GM11168 (cell line): Measurements from ENCODE around the gene POR.

ENCODE experiments used
- in situ Hi-C: fragments of 300-500 bp; cut with MboI; formaldehyde crosslinking; loops from one replicate; pipeline ENCODE4 v1.12.0; 2022; ENCODE audit warnings: low sequenced_read_pairs; ENCODE audit not compliant: unreplicated experiment

Gene POR

DNA sequence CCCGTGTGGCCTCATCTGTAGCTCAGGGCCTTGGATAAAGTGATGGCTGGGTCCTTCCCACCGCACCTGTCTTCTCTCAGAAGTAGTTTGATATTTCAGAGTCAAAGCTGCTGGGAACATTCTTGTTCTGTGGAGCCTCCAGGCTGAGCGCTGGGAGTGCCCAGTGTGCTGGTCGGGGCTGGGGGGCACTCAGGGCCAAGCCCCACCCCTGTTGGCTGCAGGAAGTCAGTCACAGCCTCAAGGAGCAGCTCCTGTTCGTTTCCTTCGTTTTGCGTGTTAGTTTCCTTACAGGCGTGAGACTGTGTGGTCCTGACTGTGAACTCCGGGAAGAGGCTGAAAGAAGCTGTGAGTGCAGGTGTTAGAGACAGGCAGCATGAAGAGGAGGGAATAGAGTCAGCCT lies 33.2 kb downstream of the POR start:
- in situ Hi-C loops, result no loop called here

- in situ Hi-C loops, result no loop called here
Measured at GRCh38 chr7:75950111-75950681, 35.2 kb downstream of the POR start.

DNA sequence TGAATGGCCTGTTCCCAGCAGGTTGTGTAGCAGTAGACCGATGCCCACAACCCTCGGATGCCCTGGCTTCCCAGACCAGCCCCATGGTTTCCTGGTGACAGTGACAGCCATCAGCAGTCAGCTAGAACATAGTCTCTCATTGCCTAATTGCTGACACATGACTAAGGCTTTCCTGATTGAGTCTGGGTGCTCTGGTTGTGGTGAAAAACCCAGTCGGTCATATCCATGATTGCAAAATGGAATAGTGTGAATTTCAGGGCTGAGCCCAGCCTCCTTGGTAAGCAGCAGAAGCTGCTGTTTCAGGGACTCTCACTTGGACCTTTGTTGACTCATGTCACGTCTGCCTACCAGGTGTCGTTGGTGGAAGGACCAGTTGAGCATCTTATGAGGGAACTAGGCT lies 36.6 kb downstream of the POR start:
- in situ Hi-C loops, result no loop called here

- in situ Hi-C loops, result no loop called here
Measured at GRCh38 chr7:75953431-75953830, 38.5 kb downstream of the POR start.

DNA sequence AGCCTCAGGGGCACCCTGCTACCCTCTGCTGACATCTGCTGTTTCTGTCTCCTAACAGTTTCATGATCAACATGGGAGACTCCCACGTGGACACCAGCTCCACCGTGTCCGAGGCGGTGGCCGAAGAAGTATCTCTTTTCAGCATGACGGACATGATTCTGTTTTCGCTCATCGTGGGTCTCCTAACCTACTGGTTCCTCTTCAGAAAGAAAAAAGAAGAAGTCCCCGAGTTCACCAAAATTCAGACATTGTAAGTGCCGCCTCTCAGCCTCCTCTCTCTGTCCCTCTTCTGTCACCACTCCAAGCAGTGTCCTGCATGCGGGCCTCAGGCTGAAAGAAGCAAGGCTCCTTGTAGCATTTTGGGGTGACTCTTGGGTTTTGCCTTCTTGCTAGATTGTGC lies 39.0 kb downstream of the POR start:
- in situ Hi-C loops, result no loop called here

GRCh38 chr7:75955331-75955955 lies 40.5 kb downstream of the POR start:
- in situ Hi-C loops, result no loop called here

DNA sequence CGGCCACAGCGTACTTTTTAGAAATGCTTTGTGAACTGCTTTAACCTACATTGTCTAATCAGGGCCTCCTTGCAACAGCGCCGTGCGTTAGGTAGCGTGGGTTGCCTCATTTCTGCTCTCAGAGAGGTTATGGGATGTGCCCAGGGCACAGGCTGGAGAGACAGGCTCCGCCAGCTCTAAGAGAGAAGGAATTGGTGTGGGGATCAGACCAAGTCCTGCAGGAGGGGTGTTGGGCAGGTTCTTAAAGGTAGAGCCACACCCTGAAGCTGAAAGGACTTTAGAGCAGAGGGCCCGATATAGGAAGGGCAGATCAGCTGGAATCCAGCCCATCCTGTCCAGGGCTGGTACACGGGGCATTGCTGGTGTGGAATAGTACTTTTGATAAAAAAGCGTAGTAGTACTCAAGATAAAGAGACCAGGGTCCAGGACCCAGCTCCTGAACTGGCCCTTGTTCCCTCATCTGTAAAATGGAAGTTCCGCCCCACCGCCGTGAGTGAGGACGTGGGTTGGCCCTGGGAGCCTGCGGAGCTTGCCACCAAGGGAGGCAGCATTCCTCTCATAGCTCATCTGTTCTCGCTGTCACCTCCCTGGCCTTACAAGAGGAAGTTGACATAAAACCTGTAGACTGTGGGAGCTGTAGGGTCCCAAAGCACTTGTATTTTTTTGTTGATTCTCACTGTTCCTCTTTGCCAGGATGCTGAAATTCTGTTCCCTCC lies 42.2 kb downstream of the POR start:
- in situ Hi-C loops, result no loop called here

GRCh38 chr7:75958802-75959543 lies 44.0 kb downstream of the POR start:
- in situ Hi-C loops, result no loop called here

- in situ Hi-C loops, result no loop called here
Measured at GRCh38 chr7:75960372-75960771, 45.4 kb downstream of the POR start.

DNA sequence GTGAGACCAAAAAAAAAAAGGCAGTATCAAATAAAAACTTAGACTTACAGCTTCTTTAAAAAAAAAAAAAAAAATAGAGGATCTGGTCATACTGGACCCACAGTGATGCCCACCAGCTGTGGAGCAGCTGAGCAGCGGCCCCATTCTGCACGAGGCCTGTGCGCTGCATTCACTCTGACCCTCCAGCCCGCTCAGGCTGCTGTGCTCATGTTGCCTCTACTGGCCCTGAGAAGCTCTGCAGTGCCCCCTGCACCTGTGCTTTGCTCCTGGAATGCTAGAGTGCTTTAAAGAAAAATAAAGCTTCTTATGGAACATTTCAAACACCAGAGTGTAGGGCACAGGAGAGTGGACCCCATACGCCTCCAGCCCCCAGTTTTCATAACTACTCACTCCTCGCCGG lies 46.3 kb downstream of the POR start:
- in situ Hi-C loops, result no loop called here

DNA sequence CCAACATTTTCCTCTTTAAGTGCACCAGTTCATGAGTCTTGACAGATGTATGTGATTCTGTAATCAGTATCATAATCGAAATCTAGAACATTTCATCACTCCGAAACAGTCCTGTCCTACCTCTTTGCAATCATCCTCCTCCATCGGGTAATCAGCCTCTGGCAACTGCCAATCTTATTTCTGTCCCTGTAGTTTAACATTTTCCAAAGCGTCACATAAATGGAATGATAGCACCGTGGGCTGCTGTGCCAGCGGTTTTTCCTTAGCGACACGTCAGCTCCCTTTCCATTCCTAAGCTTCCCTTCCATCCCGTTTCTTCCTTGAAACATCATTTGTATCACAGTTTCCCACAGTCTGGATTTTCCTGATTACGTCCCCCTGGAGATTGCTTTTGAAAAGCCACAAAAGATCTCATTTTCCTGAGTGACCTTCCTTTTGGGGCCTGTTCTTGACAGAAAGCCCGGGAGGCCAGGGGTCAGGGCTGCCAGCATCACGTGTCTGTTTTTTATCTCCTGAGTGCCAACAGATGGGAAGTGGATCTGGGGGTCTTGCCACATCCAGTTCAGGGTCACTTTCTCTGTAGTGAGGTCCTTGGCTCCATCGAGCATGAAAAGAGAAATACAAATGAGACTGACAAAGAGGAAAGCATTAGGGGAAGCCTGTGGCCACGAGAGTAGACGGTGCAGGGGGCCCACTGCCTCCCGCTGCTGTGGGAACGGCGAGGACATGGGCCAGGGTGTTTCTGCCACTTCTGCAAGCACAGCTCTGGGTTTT lies 47.8 kb downstream of the POR start:
- in situ Hi-C loops, result no loop called here

- in situ Hi-C loops, result no loop called here
Measured at GRCh38 chr7:75963381-75963995, 48.5 kb downstream of the POR start.

- in situ Hi-C loops, result no loop called here
Measured at GRCh38 chr7:75965617-75966016, 50.7 kb downstream of the POR start.

DNA sequence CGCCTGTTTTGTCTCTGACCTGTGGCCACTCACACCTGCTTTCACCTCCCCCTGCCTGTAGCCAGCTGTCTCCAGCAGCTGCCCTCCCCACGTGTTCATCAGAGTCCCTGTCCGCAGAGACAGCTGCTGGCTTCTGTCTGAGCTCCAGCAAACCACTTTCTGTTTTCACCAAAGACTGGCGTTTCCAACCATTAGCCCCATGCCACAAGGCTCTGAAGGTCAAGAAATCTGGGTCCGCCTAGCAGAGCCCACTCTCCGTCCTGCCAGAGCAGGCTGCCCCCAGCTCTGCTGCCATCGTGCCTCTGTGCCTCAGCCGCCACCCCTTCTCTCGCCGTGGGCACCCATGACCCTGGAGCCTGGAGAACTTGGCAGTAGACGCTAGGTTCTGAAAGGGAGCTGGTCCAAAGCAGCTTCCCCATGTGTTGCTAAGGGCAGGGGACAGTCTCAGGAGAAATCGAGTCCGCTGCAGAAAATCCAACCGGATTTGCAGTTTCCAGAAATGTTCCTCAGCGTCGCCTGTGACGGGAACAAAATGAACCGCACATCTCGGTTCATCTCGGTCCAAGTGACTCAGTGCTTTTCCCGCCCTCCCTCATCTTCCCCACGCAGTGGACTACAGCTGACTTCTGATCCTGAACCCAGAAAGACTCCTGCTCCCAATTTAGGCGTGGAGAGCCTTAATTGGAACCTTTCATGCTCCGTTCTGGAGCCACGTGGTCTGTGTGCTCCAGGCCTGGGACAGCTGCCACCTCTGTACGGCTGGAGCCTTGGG lies 51.4 kb downstream of the POR start:
- in situ Hi-C loops, result no loop called here

DNA sequence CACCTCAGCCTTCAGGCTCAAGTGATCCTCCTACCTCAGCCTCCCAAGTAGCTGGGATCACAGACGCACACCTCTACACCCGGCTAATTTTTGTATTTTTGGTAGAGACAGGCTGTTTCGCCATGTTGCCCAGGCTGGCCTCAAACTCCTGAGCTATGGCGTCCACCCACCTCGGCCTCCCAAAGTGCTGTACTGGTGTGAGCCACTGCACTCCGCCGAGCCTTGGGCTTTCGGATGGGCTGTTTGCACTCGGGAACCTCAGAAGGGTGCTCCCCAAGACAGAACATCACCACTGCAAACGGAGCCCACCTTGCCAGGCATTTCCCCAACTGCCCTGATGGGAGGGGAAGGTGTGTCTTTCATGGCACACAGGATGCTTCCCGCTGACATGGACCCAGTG lies 52.1 kb downstream of the POR start:
- in situ Hi-C loops, result no loop called here

GRCh38 chr7:75967487-75967997 lies 52.6 kb downstream of the POR start:
- in situ Hi-C loops, result no loop called here

DNA sequence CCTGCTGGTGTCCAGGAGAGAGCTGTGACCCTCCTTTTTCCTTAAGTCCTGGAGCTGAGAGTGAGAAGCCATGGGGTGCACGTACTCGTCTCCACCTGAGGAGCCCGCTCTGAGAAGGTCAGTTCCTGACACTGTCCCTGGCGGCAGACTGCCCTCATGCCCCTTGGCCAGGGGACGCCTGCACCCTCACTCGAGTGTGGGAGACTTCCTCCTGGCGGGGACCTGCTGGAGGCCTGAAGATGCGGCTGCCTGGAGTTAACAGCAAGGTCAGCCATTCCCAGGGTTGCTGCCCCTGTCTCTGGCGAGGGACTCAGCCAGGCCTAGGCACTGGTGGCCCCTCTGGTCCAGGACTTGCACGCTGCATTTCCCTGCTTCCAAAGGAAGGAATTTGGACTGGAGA lies 53.1 kb downstream of the POR start:
- in situ Hi-C loops, result no loop called here

DNA sequence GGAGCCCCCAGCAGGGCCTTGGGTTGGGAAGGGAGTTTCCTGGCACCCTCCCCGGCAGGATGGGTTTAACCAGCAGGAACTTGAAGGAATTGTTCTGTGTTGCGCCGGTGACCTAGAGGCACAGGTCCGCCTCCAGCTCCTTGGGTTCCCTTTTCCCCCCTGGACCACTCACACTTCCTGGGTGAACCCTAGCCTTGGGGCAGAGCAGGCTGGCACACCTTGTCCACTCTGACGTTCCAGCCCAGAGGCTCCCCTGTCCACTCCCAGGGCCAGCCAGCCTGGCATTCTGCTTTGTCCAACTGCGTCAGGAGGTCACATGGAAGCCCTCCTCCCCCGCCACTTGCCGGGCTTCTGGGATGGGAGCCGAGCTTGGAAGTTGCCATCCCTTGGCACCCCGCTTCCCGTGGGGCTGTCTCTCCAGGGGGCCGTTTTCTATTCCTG lies 53.6 kb downstream of the POR start:
- in situ Hi-C loops, result no loop called here

DNA sequence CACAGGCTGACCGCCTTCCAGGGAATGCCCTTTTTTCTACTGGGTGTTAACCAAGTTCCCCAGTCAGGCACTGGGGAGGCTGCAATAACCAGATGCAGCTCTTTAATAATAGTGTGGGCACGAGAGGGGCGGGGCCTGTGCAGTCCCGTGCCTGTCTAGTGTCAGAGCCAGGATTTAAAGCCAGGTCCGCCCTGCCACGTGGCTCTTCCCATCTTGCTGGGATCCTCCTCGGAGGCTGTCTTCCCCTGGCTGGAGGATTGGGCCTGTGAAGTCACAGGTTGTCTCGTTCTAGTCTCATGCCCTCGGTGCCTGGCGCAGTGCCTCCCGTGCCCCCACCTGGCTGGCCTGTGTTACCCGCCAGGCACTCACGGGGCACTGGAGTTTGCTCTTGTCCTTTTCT lies 54.2 kb downstream of the POR start:
- in situ Hi-C loops, result no loop called here
